ENCODE measurements around the gene SSBP2.

Gene SSBP2

GRCh38 chr5:81579262-81579924, 171.5 kb downstream of the SSBP2 start:
- TF ChIP-seq USF1 (IDR thresholded peaks at IDR 0.05) = no peak
- no peak for TF ChIP-seq MAX (IDR thresholded peaks at IDR 0.05)
- TF ChIP-seq EGR1 (IDR thresholded peaks at IDR 0.05) = no peak
- TF ChIP-seq CEBPB (IDR thresholded peaks at IDR 0.05) = no peak
- no peak for TF ChIP-seq CREB1 (IDR thresholded peaks at IDR 0.05; ENCODE audit: low read depth)
- no peak for TF ChIP-seq EP300 (IDR thresholded peaks at IDR 0.05; ENCODE audit: borderline replicate concordance)
- TF ChIP-seq TCF12 (IDR thresholded peaks at IDR 0.05; ENCODE audit: low read depth) = no peak
- no peak for TF ChIP-seq FOXM1 (IDR thresholded peaks at IDR 0.05; ENCODE audit: borderline replicate concordance, low read depth)
- TF ChIP-seq REST (IDR thresholded peaks at IDR 0.05; ENCODE audit: low read depth) = no peak
- no peak for TF ChIP-seq NFIC (IDR thresholded peaks at IDR 0.05)
- TF ChIP-seq ZBTB7A (IDR thresholded peaks at IDR 0.05; ENCODE audit: low read depth) = no peak
- TF ChIP-seq TEAD4 (IDR thresholded peaks at IDR 0.05) = no peak
- no peak for TF ChIP-seq RAD21 (IDR thresholded peaks at IDR 0.05; ENCODE audit: low read depth)
- no peak for TF ChIP-seq TAF1 (IDR thresholded peaks at IDR 0.05; ENCODE audit: low read depth)
- TF ChIP-seq YY1 (IDR thresholded peaks at IDR 0.05; ENCODE audit: low read depth) = no peak

GRCh38 chr5:81577091-81577490, 173.8 kb downstream of the SSBP2 start:
- no peak for TF ChIP-seq FOXM1 (IDR thresholded peaks at IDR 0.05; ENCODE audit: borderline replicate concordance, low read depth)
- no peak for TF ChIP-seq YY1 (IDR thresholded peaks at IDR 0.05; ENCODE audit: low read depth)
- TF ChIP-seq USF1 (IDR thresholded peaks at IDR 0.05) = no peak
- no peak for TF ChIP-seq NFIC (IDR thresholded peaks at IDR 0.05)
- TF ChIP-seq CEBPB (IDR thresholded peaks at IDR 0.05) = no peak

- TF ChIP-seq RAD21 (IDR thresholded peaks at IDR 0.05; ENCODE audit: low read depth) (no peak), USF1 (IDR thresholded peaks at IDR 0.05) (no peak), EGR1 (IDR thresholded peaks at IDR 0.05) (no peak), TAF1 (IDR thresholded peaks at IDR 0.05; ENCODE audit: low read depth) (no peak), REST (IDR thresholded peaks at IDR 0.05; ENCODE audit: low read depth) (no peak), NFIC (IDR thresholded peaks at IDR 0.05) (no peak), TEAD4 (IDR thresholded peaks at IDR 0.05) (no peak), EP300 (IDR thresholded peaks at IDR 0.05; ENCODE audit: borderline replicate concordance) (no peak), TCF12 (IDR thresholded peaks at IDR 0.05; ENCODE audit: low read depth) (no peak), FOXM1 (IDR thresholded peaks at IDR 0.05; ENCODE audit: borderline replicate concordance, low read depth) (no peak), YY1 (IDR thresholded peaks at IDR 0.05; ENCODE audit: low read depth) (no peak), CREB1 (IDR thresholded peaks at IDR 0.05; ENCODE audit: low read depth) (no peak), CEBPB (IDR thresholded peaks at IDR 0.05) (no peak), MAX (IDR thresholded peaks at IDR 0.05) (no peak)
Observed at GRCh38 chr5:81575924-81576323, 175.0 kb downstream of the SSBP2 start.

- no peak for TF ChIP-seq TCF12 (IDR thresholded peaks at IDR 0.05; ENCODE audit: low read depth)
- TF ChIP-seq YY1 (IDR thresholded peaks at IDR 0.05; ENCODE audit: low read depth) = no peak
Observed at GRCh38 chr5:81572201-81572600, 178.7 kb downstream of the SSBP2 start.

- TF ChIP-seq CEBPB (IDR thresholded peaks at IDR 0.05) = no peak
- TF ChIP-seq EGR1 (IDR thresholded peaks at IDR 0.05) = no peak
- no peak for TF ChIP-seq REST (IDR thresholded peaks at IDR 0.05; ENCODE audit: low read depth)
- TF ChIP-seq ZBTB7A (IDR thresholded peaks at IDR 0.05; ENCODE audit: low read depth) = no peak
- TF ChIP-seq USF1 (IDR thresholded peaks at IDR 0.05) = no peak
- TF ChIP-seq FOXM1 (IDR thresholded peaks at IDR 0.05; ENCODE audit: borderline replicate concordance, low read depth) = no peak
- TF ChIP-seq TEAD4 (IDR thresholded peaks at IDR 0.05) = no peak
- no peak for TF ChIP-seq TCF12 (IDR thresholded peaks at IDR 0.05; ENCODE audit: low read depth)
- no peak for TF ChIP-seq EP300 (IDR thresholded peaks at IDR 0.05; ENCODE audit: borderline replicate concordance)
- TF ChIP-seq NFIC (IDR thresholded peaks at IDR 0.05) = no peak
- TF ChIP-seq CREB1 (IDR thresholded peaks at IDR 0.05; ENCODE audit: low read depth) = no peak
- no peak for TF ChIP-seq YY1 (IDR thresholded peaks at IDR 0.05; ENCODE audit: low read depth)
- no peak for TF ChIP-seq TAF1 (IDR thresholded peaks at IDR 0.05; ENCODE audit: low read depth)
- TF ChIP-seq MAX (IDR thresholded peaks at IDR 0.05) = no peak
- no peak for TF ChIP-seq RAD21 (IDR thresholded peaks at IDR 0.05; ENCODE audit: low read depth)
Observed at GRCh38 chr5:81558188-81558587, 192.7 kb downstream of the SSBP2 start.

All from Ishikawa (cell line).